Measurements from ENCODE around the gene RFT1. TPM values are rescaled to one million over a fixed set of nuclear protein-coding genes. Genes with fewer than 3 reads are reported as not detected.
A peak's percentile ranks its signal among the peaks of the same experiment; 100 is the strongest.

The RFT1 gene
- total RNA-seq, 5 donors from 2014 or later (not counting 1 experiment from before 2014, with no cell fraction given) = 14.4 to 27.8 (median 26.6) TPM

DNA sequence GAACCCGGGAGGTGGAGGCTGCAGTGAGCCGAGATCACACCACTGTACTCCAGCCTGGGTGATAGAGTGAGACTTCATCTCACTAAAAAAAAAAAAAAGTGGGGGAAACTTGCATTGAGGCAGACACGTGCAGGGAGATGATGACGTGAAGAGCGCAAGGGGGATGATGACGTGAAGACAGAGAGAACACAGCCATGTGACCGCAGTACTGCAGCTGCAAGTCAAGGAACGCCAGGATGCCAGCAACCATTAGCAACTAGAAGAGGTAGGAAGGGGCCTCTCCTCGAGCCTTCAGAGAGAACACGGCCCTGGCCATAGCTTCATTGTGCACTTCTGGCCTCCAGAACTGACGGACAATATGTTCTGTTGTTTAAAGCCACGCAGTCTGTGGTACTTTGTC is 28.3 kb downstream of the RFT1 start:
- H3K36me3 Mint-ChIP-seq = peaks cover 58% of the 10 kb centered on the region
- peaks cover 25 to 49% (median 40%) of the 10 kb centered on the region in 3 donors for H3K4me1 Mint-ChIP-seq
- no peak for DNase-seq
- CTCF ChIA-PET = interaction anchor here in 1 of 2 donors (0.7 kb wide), 1 partner anchor 870 kb away, joined by 3 read pairs; no protein-coding TSS in a partner anchor
- Histone ChIP-seq H3K4me3 (ENCODE audit: control insufficient read depth in 1 of 2, extremely low read depth in 1 of 2, low read length in 1 of 2) (no peak overlapping the region), H3K27ac (ENCODE audit: low read length) (peak overlapping the region; percentile 17), H3K36me3 (ENCODE audit: control insufficient read depth in 2 of 2, extremely low read depth in 1 of 2, insufficient read depth in 1 of 2, low read length in 1 of 2) (peaks cover 23 to 71% of the 10 kb centered on the region in 2 donors), H3K9me3 (no peaks in the 10 kb centered on the region), H3K27me3 (replicated peaks in 1 of 2; ENCODE audit: control insufficient read depth in 2 of 2, extremely low read depth in 1 of 2, insufficient read depth in 2 of 2, low read length in 1 of 2) (no peaks in the 10 kb centered on the region), H3K4me1 (ENCODE audit: control insufficient read depth in 1 of 2, extremely low read depth in 1 of 2, insufficient read depth in 2 of 2, low read length in 2 of 2) (peaks cover 0 to 6% of the 10 kb centered on the region in 2 experiments)
- 93% methylated on average over 11 of the region's 12 CpGs for WGBS (ENCODE audit: insufficient coverage)
- peak overlapping the region in 1 of 3 donors; percentile 45 for H3K4me3 Mint-ChIP-seq
- peak overlapping the region; percentile 74 to 85 for H3K27ac Mint-ChIP-seq
- peak in 1 of 4 experiments; percentile 36 for ATAC-seq (replicated peaks in 1 of 4)
- no peaks in the 10 kb centered on the region for H3K27me3 Mint-ChIP-seq
- no peaks in the 10 kb centered on the region for H3K9me3 Mint-ChIP-seq
- POLR2A ChIA-PET = no interaction called here

GRCh38 chr3:53100818-53101466 is 29.3 kb downstream of the RFT1 start:
- H3K4me1 Mint-ChIP-seq = peaks cover 25 to 49% (median 40%) of the 10 kb centered on the region in 3 donors
- H3K36me3 Mint-ChIP-seq = peaks cover 51% of the 10 kb centered on the region
- peak overlapping the region in 1 of 2 donors; percentile 81 for H3K27ac Mint-ChIP-seq
- H3K9me3 ChIP-seq = no peaks in the 10 kb centered on the region
- no peak overlapping the region for H3K4me3 ChIP-seq (ENCODE audit: control insufficient read depth in 1 of 2, extremely low read depth in 1 of 2, low read length in 1 of 2)
- H3K4me1 ChIP-seq (ENCODE audit: control insufficient read depth in 1 of 2, extremely low read depth in 1 of 2, insufficient read depth in 2 of 2, low read length in 2 of 2) = peaks cover 0 to 6% of the 10 kb centered on the region in 2 experiments
- ChIA-PET POLR2A (no interaction called here), CTCF (no interaction called here)
- peak in 13 of 35 experiments; percentile 11 to 48 (median 18) for DNase-seq
- H3K27ac ChIP-seq (ENCODE audit: low read length) = peak overlapping the region; percentile 1
- peak in 3 of 4 experiments; percentile 32 to 67 (median 58) for ATAC-seq (replicated peaks in 1 of 4)
- 79% methylated on average over 7 of the region's 12 CpGs for WGBS (ENCODE audit: insufficient coverage)
- H3K27me3 ChIP-seq (replicated peaks in 1 of 2; ENCODE audit: control insufficient read depth in 2 of 2, extremely low read depth in 1 of 2, insufficient read depth in 2 of 2, low read length in 1 of 2) = no peaks in the 10 kb centered on the region
- peaks cover 23 to 64% of the 10 kb centered on the region in 2 donors for H3K36me3 ChIP-seq (ENCODE audit: control insufficient read depth in 2 of 2, extremely low read depth in 1 of 2, insufficient read depth in 1 of 2, low read length in 1 of 2)
- H3K27me3 Mint-ChIP-seq = no peaks in the 10 kb centered on the region
- peak overlapping the region in 2 of 3 donors; percentile 28 to 45 for H3K4me3 Mint-ChIP-seq
- no peaks in the 10 kb centered on the region for H3K9me3 Mint-ChIP-seq

DNA sequence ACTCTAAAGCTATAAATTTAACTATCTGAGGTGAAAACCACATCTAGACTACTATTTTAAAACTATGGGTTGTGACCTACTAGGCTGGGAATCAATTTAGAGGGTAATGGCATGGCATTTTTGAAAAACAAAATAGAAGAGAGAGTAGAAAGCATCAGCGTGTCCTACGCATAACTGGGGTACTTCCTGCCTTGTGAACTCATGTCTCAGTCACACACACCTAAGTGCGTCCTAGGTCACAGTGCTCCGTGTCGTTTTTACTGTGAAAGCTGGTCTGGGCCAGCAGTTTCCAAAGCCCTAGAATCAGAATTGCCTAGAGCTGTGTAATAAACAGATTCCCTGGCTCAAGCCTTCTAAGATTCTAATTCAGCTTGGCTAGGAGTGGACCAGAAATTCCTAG is 32.3 kb downstream of the RFT1 start:
- peaks cover 21 to 37% (median 36%) of the 10 kb centered on the region in 3 donors for H3K4me1 Mint-ChIP-seq
- H3K27ac Mint-ChIP-seq = peak overlapping the region in 1 of 2 donors; percentile 45
- peak overlapping the region in 1 of 3 donors; percentile 6 for H3K4me3 Mint-ChIP-seq
- no peaks in the 10 kb centered on the region for H3K4me1 ChIP-seq (ENCODE audit: control insufficient read depth in 1 of 2, extremely low read depth in 1 of 2, insufficient read depth in 2 of 2, low read length in 2 of 2)
- no peak overlapping the region for H3K27ac ChIP-seq (ENCODE audit: low read length)
- H3K9me3 ChIP-seq = no peaks in the 10 kb centered on the region
- H3K9me3 Mint-ChIP-seq = no peaks in the 10 kb centered on the region
- no peaks in the 10 kb centered on the region for H3K27me3 Mint-ChIP-seq
- ChIA-PET POLR2A (no interaction called here), CTCF (no interaction called here)
- H3K27me3 ChIP-seq (replicated peaks in 1 of 2; ENCODE audit: control insufficient read depth in 2 of 2, extremely low read depth in 1 of 2, insufficient read depth in 2 of 2, low read length in 1 of 2) = no peaks in the 10 kb centered on the region
- WGBS (ENCODE audit: insufficient coverage) = 60% methylated on average over 2 of the region's 5 CpGs
- ATAC-seq (replicated peaks in 1 of 4) = peak in 2 of 4 experiments; percentile 27 to 58
- peaks cover 25 to 51% of the 10 kb centered on the region in 2 donors for H3K36me3 ChIP-seq (ENCODE audit: control insufficient read depth in 2 of 2, extremely low read depth in 1 of 2, insufficient read depth in 1 of 2, low read length in 1 of 2)
- no peak overlapping the region for H3K4me3 ChIP-seq (ENCODE audit: control insufficient read depth in 1 of 2, extremely low read depth in 1 of 2, low read length in 1 of 2)
- peaks cover 40% of the 10 kb centered on the region for H3K36me3 Mint-ChIP-seq
- DNase-seq = peak in 2 of 35 experiments; percentile 15 to 47

- Histone ChIP-seq H3K4me3 (ENCODE audit: control insufficient read depth in 1 of 2, extremely low read depth in 1 of 2, low read length in 1 of 2) (no peak overlapping the region), H3K27ac (ENCODE audit: low read length) (no peak overlapping the region), H3K27me3 (replicated peaks in 1 of 2; ENCODE audit: control insufficient read depth in 2 of 2, extremely low read depth in 1 of 2, insufficient read depth in 2 of 2, low read length in 1 of 2) (no peaks in the 10 kb centered on the region), H3K9me3 (no peaks in the 10 kb centered on the region), H3K4me1 (ENCODE audit: control insufficient read depth in 1 of 2, extremely low read depth in 1 of 2, insufficient read depth in 2 of 2, low read length in 2 of 2) (no peaks in the 10 kb centered on the region), H3K36me3 (ENCODE audit: control insufficient read depth in 2 of 2, extremely low read depth in 1 of 2, insufficient read depth in 1 of 2, low read length in 1 of 2) (peaks cover 17 to 50% of the 10 kb centered on the region in 2 donors)
- WGBS (ENCODE audit: insufficient coverage) = 100% methylated on average over 1 of the region's 2 CpGs
- no peak for ATAC-seq (replicated peaks in 1 of 4)
- POLR2A ChIA-PET = no interaction called here
- no peaks in the 10 kb centered on the region for H3K9me3 Mint-ChIP-seq
- CTCF ChIA-PET = no interaction called here
- H3K36me3 Mint-ChIP-seq = peaks cover 36% of the 10 kb centered on the region
- peaks cover 0 to 4% (median 2%) of the 10 kb centered on the region in 3 donors for H3K4me1 Mint-ChIP-seq
- no peaks in the 10 kb centered on the region for H3K27me3 Mint-ChIP-seq
- no peak for DNase-seq
- no peak overlapping the region for H3K27ac Mint-ChIP-seq
- H3K4me3 Mint-ChIP-seq = no peak overlapping the region
These were observed 37.3 kb downstream of the RFT1 start for GRCh38 chr3:53092942-53093341.

DNA sequence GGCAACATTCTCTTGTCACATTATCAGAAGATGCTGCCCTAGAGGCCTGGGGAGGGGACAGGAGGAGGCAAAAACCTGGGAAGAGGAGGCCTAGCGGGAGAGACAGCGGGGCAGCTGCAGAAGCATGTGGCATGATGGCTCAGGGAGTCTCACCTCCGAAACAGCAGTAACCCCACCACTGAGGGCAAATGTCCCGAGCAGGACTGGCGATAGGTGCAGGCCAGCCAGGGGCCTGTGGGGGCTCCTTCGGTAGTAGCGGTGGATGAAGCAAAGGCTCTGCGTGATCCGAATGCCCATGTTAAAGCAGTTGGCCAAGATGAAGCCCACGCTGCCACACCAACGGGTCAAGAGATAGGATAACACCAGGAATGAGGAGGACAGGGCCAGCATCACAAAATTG is 38.0 kb downstream of the RFT1 start:
- Mint-ChIP-seq H3K27me3 (no peaks in the 10 kb centered on the region), H3K4me1 (no peaks in the 10 kb centered on the region), H3K27ac (no peak overlapping the region), H3K4me3 (no peak overlapping the region), H3K9me3 (no peaks in the 10 kb centered on the region), H3K36me3 (peaks cover 31% of the 10 kb centered on the region)
- Histone ChIP-seq H3K4me1 (ENCODE audit: control insufficient read depth in 1 of 2, extremely low read depth in 1 of 2, insufficient read depth in 2 of 2, low read length in 2 of 2) (no peaks in the 10 kb centered on the region), H3K4me3 (ENCODE audit: control insufficient read depth in 1 of 2, extremely low read depth in 1 of 2, low read length in 1 of 2) (no peak overlapping the region), H3K27me3 (replicated peaks in 1 of 2; ENCODE audit: control insufficient read depth in 2 of 2, extremely low read depth in 1 of 2, insufficient read depth in 2 of 2, low read length in 1 of 2) (no peaks in the 10 kb centered on the region), H3K27ac (ENCODE audit: low read length) (no peak overlapping the region), H3K36me3 (ENCODE audit: control insufficient read depth in 2 of 2, extremely low read depth in 1 of 2, insufficient read depth in 1 of 2, low read length in 1 of 2) (peaks cover 14 to 46% of the 10 kb centered on the region in 2 donors), H3K9me3 (no peaks in the 10 kb centered on the region)
- DNase-seq (no peak), ATAC-seq (replicated peaks in 1 of 4) (no peak)
- CTCF ChIA-PET = no interaction called here
- POLR2A ChIA-PET = interaction anchor here in 1 of 2 donors (0.6 kb wide), 1 partner anchor 874 kb away, joined by 4 read pairs; no protein-coding TSS in a partner anchor
- 96% methylated on average over 10 of the region's 11 CpGs for WGBS (ENCODE audit: insufficient coverage)

DNA sequence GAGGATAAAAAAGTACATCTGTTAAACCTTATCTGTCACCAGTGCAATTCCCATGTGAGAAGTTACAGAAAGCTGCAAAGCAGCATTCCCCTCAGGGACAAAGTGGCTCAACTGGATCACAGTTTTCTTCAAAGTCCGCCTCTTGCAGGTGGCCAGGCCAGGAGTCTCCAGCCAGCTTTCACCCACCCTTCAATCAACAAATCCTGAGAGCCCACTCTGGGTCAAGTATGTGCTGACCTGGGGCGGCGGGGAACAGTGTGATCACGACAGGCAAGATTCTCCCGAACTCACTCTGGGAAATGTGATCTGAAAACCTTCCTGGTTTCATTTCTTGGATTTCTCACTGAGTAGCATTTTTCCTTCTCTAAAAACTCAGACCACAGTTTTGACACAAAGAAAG is 39.2 kb downstream of the RFT1 start:
- Histone ChIP-seq H3K36me3 (ENCODE audit: control insufficient read depth in 2 of 2, extremely low read depth in 1 of 2, insufficient read depth in 1 of 2, low read length in 1 of 2) (peaks cover 14 to 45% of the 10 kb centered on the region in 2 donors), H3K27me3 (replicated peaks in 1 of 2; ENCODE audit: control insufficient read depth in 2 of 2, extremely low read depth in 1 of 2, insufficient read depth in 2 of 2, low read length in 1 of 2) (no peaks in the 10 kb centered on the region), H3K9me3 (no peaks in the 10 kb centered on the region), H3K27ac (ENCODE audit: low read length) (no peak overlapping the region), H3K4me3 (ENCODE audit: control insufficient read depth in 1 of 2, extremely low read depth in 1 of 2, low read length in 1 of 2) (no peak overlapping the region), H3K4me1 (ENCODE audit: control insufficient read depth in 1 of 2, extremely low read depth in 1 of 2, insufficient read depth in 2 of 2, low read length in 2 of 2) (no peaks in the 10 kb centered on the region)
- Mint-ChIP-seq H3K27ac (no peak overlapping the region), H3K36me3 (peaks cover 33% of the 10 kb centered on the region), H3K27me3 (no peaks in the 10 kb centered on the region), H3K9me3 (no peaks in the 10 kb centered on the region), H3K4me3 (no peak overlapping the region), H3K4me1 (no peaks in the 10 kb centered on the region)
- ATAC-seq (replicated peaks in 1 of 4) = no peak
- CTCF ChIA-PET = no interaction called here
- DNase-seq = no peak
- POLR2A ChIA-PET = no interaction called here
- WGBS (ENCODE audit: insufficient coverage) = 100% methylated on average over 3 of the region's 5 CpGs

Measured in T-cell (primary cell).